ENCODE results near the gene OR5H6.
"Not testable (repeated sequence)": the region's sequence is repeated elsewhere in the genome, so short reads cannot be mapped to it uniquely, and the experiment has no call there.

OR5H6 gene

GRCh38 chr3:98263944-98264343 lies at the start of gene OR5H6:
Gene OR5H6 (plus strand): TSS chr3:98264244. CDS start chr3:98264333, 89 bp downstream.
- no peak for DNase-seq (ENCODE audit: low read depth)

GRCh38 chr3:98215051-98215450 lies 49.0 kb upstream of the OR5H6 start:
- no peak for DNase-seq (ENCODE audit: low read depth)

GRCh38 chr3:98223907-98224672 lies 40.0 kb upstream of the OR5H6 start:
- no peak for DNase-seq (ENCODE audit: low read depth)

- no peak for DNase-seq (ENCODE audit: low read depth)
These were observed 31.6 kb upstream of the OR5H6 start for GRCh38 chr3:98232489-98232888.

GRCh38 chr3:98233468-98233867 lies 30.6 kb upstream of the OR5H6 start:
- DNase-seq (ENCODE audit: low read depth), result no peak

GRCh38 chr3:98240131-98240530 lies 23.9 kb upstream of the OR5H6 start:
- peak; percentile 5 for DNase-seq (ENCODE audit: low read depth)

GRCh38 chr3:98242155-98242554 lies 21.9 kb upstream of the OR5H6 start:
- DNase-seq (ENCODE audit: low read depth), result no peak

GRCh38 chr3:98243843-98244242 lies 20.2 kb upstream of the OR5H6 start:
- no peak for DNase-seq (ENCODE audit: low read depth)

GRCh38 chr3:98246142-98246541 lies 17.9 kb upstream of the OR5H6 start:
- DNase-seq (ENCODE audit: low read depth), result no peak

GRCh38 chr3:98256026-98256425 lies 8.0 kb upstream of the OR5H6 start:
- DNase-seq (ENCODE audit: low read depth), result not testable (repeated sequence)

- DNase-seq (ENCODE audit: low read depth), result no peak
These were observed 4.3 kb upstream of the OR5H6 start for GRCh38 chr3:98259707-98260106.

GRCh38 chr3:98262046-98262445 lies 2.0 kb upstream of the OR5H6 start:
- DNase-seq (ENCODE audit: low read depth), result no peak

- no peak for DNase-seq (ENCODE audit: low read depth)
These were observed 5.8 kb downstream of the OR5H6 start for GRCh38 chr3:98269846-98270245.

GRCh38 chr3:98272126-98272525 lies 8.1 kb downstream of the OR5H6 start:
- DNase-seq (ENCODE audit: low read depth), result no peak

- no peak for DNase-seq (ENCODE audit: low read depth)
These were observed 10.9 kb downstream of the OR5H6 start for GRCh38 chr3:98274914-98275313.

- DNase-seq (ENCODE audit: low read depth), result no peak
These were observed 18.2 kb downstream of the OR5H6 start, which contains the start of gene OR5H2 for GRCh38 chr3:98282205-98282604. Gene OR5H2 (plus strand): TSS chr3:98282505. CDS start chr3:98282903, 398 bp downstream.

- DNase-seq (ENCODE audit: low read depth), result no peak
These were observed 26.9 kb downstream of the OR5H6 start for GRCh38 chr3:98290916-98291315.

- DNase-seq (ENCODE audit: low read depth), result no peak
These were observed 27.4 kb downstream of the OR5H6 start for GRCh38 chr3:98291332-98291957.

Measured in iris pigment epithelial cell (primary cell).